Upper lobe of right lung (tissue), 1 donor: ENCODE data around the gene CDKL4. TPM values are rescaled to one million over a fixed set of nuclear protein-coding genes. Genes with fewer than 3 reads are reported as not detected.

Source experiments
- ATAC-seq: fragments of 200-7000 bp; cut with Tn5 transposase; one replicate; pipeline ENCODE4 v1.9.1; 2020; ENCODE audit warnings: mild to moderate bottlenecking, moderate library complexity
- DNase-seq: peaks from one replicate; pipeline ENCODE4 v3.0.0-alpha.2; 2020
- H3K27ac ChIP-seq: fragments of 200-600 bp; one replicate; pipeline ENCODE4 v1.8.0; 2022
- H3K27me3 ChIP-seq: fragments of 200-600 bp; one replicate; pipeline ENCODE4 v1.8.0; 2022; ENCODE audit warnings: mild to moderate bottlenecking
- H3K36me3 ChIP-seq: fragments of 200-600 bp; one replicate; pipeline ENCODE4 v1.8.0; 2022
- H3K4me1 ChIP-seq: fragments of 200-600 bp; one replicate; pipeline ENCODE4 v1.8.0; 2022
- H3K4me3 ChIP-seq: fragments of 200-600 bp; one replicate; pipeline ENCODE4 v1.8.0; 2022; ENCODE audit warnings: mild to moderate bottlenecking
- H3K9me3 ChIP-seq: fragments of 200-600 bp; one replicate; pipeline ENCODE4 v1.8.0; 2022
- CTCF ChIP-seq: fragments of 200-600 bp; IDR thresholded peaks from one replicate; pipeline ENCODE4 v1.8.0; 2022; ENCODE audit warnings: antibody characterized with exemption
- intact Hi-C: fragments of 100-400 bp; cut with DNase I; formaldehyde crosslinking; loops from one replicate; pipeline ENCODE4 v1.11.0; 2022
- total RNA-seq: library from RNA; stranded (reverse); fragmentation: NEBNext Ultra II Directional; extraction: Animal tissue kit (Norgen Biotek cat#: 25700); gene quantifications from one replicate; pipeline ENCODE4 v1.2.1, GENCODE V29; 2021
- donor health status: DM: no; HTN: yes; CAD: no; lungs with severe emphysema.

The CDKL4 gene
- total RNA-seq, 1 donor from 2014 or later, result 2.1 TPM

- H3K36me3 ChIP-seq, result no peaks in the 10 kb centered on the region
- H3K9me3 ChIP-seq, result no peaks in the 10 kb centered on the region
- no peak overlapping the region for H3K4me3 ChIP-seq
- TF ChIP-seq CTCF, result no peak
- H3K27me3 ChIP-seq, result no peaks in the 10 kb centered on the region
- peaks cover 26% of the 10 kb centered on the region for H3K4me1 ChIP-seq
- peak overlapping the region; percentile 53 for H3K27ac ChIP-seq
- intact Hi-C loops, result no loop called here
- no peak for DNase-seq
- ATAC-seq, result no peak
Observed at GRCh38 chr2:39128919-39129391, 114.8 kb downstream of the CDKL4 start.

- TF ChIP-seq CTCF, result no peak
- peak overlapping the region; percentile 53 for H3K27ac ChIP-seq
- H3K36me3 ChIP-seq, result no peaks in the 10 kb centered on the region
- H3K9me3 ChIP-seq, result no peaks in the 10 kb centered on the region
- intact Hi-C loops, result no loop called here
- no peak overlapping the region for H3K4me3 ChIP-seq
- no peaks in the 10 kb centered on the region for H3K27me3 ChIP-seq
- DNase-seq (no peak), ATAC-seq (no peak)
- peaks cover 33% of the 10 kb centered on the region for H3K4me1 ChIP-seq
Observed at GRCh38 chr2:39127973-39128372, 115.8 kb downstream of the CDKL4 start.

Other genes with a start within 250 kb of the CDKL4 start
- gene SOS1, start 122.9 kb downstream of the CDKL4 start, total RNA-seq, result 37.0 TPM
- gene MAP4K3, start 193.3 kb upstream of the CDKL4 start, total RNA-seq, result 55.5 TPM